ENCODE measurements around the gene UBE2C.
A peak's percentile ranks its signal among the peaks of the same experiment; 100 is the strongest.
"Not testable (repeated sequence)": the region's sequence is repeated elsewhere in the genome, so short reads cannot be mapped to it uniquely, and the experiment has no call there.

The UBE2C gene

DNA sequence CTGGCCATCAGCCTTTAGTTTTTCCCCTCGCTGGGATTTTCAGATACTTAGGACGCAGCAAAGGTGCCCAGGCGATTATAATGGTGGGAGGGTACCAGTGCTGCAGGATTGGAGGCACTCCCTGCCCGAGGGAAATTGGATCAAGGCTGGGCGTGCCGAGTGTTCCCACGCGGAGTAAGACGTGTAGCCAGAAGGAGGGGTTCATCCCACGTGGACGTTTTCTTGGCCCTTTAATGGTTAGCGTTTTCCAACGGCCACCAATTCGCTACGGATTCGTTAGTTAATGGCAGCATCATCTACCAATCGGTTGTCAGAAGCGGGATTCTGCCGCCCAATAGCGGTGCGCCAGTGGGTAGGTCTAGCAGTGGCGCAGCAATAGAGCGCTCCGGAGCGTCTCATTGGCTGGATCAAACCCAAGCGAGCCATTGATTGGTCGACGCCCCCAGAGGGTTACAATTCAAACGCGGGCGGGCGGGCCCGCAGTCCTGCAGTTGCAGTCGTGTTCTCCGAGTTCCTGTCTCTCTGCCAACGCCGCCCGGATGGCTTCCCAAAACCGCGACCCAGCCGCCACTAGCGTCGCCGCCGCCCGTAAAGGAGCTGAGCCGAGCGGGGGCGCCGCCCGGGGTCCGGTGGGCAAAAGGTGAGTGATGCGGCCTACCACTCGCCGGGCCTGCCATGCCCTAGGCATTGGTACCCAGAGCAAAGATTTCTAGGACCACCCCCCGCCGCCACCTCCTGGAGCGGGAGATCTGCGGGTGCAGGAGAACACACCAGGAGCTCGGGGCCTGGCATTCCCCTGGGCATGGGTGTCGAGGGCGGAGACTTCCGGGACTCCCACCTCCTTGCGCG is at the start of gene UBE2C:
UBE2C (plus strand) TSS at position 488 of the 849 bp plus-strand sequence; CDS start at position 540, 52 bp downstream.
- Histone ChIP-seq H3K9me3 (ENCODE audit: control insufficient read depth in 2 of 2, low read length in 2 of 2) (no peaks in the 10 kb centered on the region), H3K27ac (ENCODE audit: low read depth in 2 of 2, low read length in 2 of 2) (peak within 1 kb of the TSS; percentile 57 to 72), H3K4me1 (ENCODE audit: control insufficient read depth in 2 of 2, insufficient read depth in 2 of 2, low read length in 2 of 2) (peaks cover 10 to 19% of the 10 kb centered on the region in 2 donors), H3K9ac (ENCODE audit: low read depth in 1 of 2, low read length in 2 of 2) (peak within 1 kb of the TSS; percentile 47 to 65), H3K27me3 (ENCODE audit: control insufficient read depth in 2 of 2, insufficient read depth in 2 of 2, low read length in 2 of 2) (no peaks in the 10 kb centered on the region), H3K4me3 (ENCODE audit: low read length in 2 of 2) (peak within 1 kb of the TSS; percentile 71 to 77), H3K36me3 (ENCODE audit: control insufficient read depth in 2 of 2, insufficient read depth in 2 of 2, low read length in 2 of 2) (peaks cover 24 to 29% of the 10 kb centered on the region in 2 donors)

GRCh38 chr20:45764618-45765282 is 47.7 kb upstream of the UBE2C start:
- not testable (repeated sequence) for H3K9ac ChIP-seq (ENCODE audit: low read depth in 1 of 2, low read length in 2 of 2); H3K36me3 ChIP-seq (ENCODE audit: control insufficient read depth in 2 of 2, insufficient read depth in 2 of 2, low read length in 2 of 2); H3K4me3 ChIP-seq (ENCODE audit: low read length in 2 of 2); H3K27me3 ChIP-seq (ENCODE audit: control insufficient read depth in 2 of 2, insufficient read depth in 2 of 2, low read length in 2 of 2); H3K9me3 ChIP-seq (ENCODE audit: control insufficient read depth in 2 of 2, low read length in 2 of 2); H3K4me1 ChIP-seq (ENCODE audit: control insufficient read depth in 2 of 2, insufficient read depth in 2 of 2, low read length in 2 of 2); H3K27ac ChIP-seq (ENCODE audit: low read depth in 2 of 2, low read length in 2 of 2)

- no peaks in the 10 kb centered on the region for H3K27me3 ChIP-seq (ENCODE audit: control insufficient read depth in 2 of 2, insufficient read depth in 2 of 2, low read length in 2 of 2)
- no peaks in the 10 kb centered on the region for H3K36me3 ChIP-seq (ENCODE audit: control insufficient read depth in 2 of 2, insufficient read depth in 2 of 2, low read length in 2 of 2)
- H3K9me3 ChIP-seq (ENCODE audit: control insufficient read depth in 2 of 2, low read length in 2 of 2) = no peaks in the 10 kb centered on the region
- H3K4me3 ChIP-seq (ENCODE audit: low read length in 2 of 2) = no peak overlapping the region
- H3K27ac ChIP-seq (ENCODE audit: low read depth in 2 of 2, low read length in 2 of 2) = no peak overlapping the region
- no peaks in the 10 kb centered on the region for H3K4me1 ChIP-seq (ENCODE audit: control insufficient read depth in 2 of 2, insufficient read depth in 2 of 2, low read length in 2 of 2)
- no peak overlapping the region for H3K9ac ChIP-seq (ENCODE audit: low read depth in 1 of 2, low read length in 2 of 2)
Observed at GRCh38 chr20:45765307-45765875, 47.1 kb upstream of the UBE2C start.

GRCh38 chr20:45765980-45766379 is 46.5 kb upstream of the UBE2C start:
- Histone ChIP-seq H3K27me3 (ENCODE audit: control insufficient read depth in 2 of 2, insufficient read depth in 2 of 2, low read length in 2 of 2) (no peaks in the 10 kb centered on the region), H3K9ac (ENCODE audit: low read depth in 1 of 2, low read length in 2 of 2) (no peak overlapping the region), H3K9me3 (ENCODE audit: control insufficient read depth in 2 of 2, low read length in 2 of 2) (no peaks in the 10 kb centered on the region), H3K36me3 (ENCODE audit: control insufficient read depth in 2 of 2, insufficient read depth in 2 of 2, low read length in 2 of 2) (no peaks in the 10 kb centered on the region), H3K27ac (ENCODE audit: low read depth in 2 of 2, low read length in 2 of 2) (no peak overlapping the region), H3K4me3 (ENCODE audit: low read length in 2 of 2) (no peak overlapping the region), H3K4me1 (ENCODE audit: control insufficient read depth in 2 of 2, insufficient read depth in 2 of 2, low read length in 2 of 2) (peaks cover 2 to 4% of the 10 kb centered on the region in 2 donors)

DNA sequence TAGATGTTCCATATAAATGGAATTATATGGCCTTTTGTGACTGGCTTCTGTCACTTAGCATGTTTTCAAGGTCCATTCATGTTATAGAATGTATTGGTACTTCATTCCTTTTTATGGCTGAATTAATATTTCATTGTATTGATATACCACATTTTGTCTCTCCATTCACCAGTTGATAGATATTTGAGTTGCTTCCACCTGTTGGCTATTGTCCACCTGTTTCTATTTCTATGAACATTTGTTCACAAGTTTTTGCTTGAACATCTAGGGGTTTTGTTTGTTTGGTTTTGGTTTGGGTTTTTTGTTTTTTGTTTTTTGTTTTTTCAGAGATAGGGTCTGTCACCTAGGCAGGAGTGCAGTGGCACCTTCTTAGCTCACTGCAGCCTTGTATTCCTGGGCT is 44.0 kb upstream of the UBE2C start:
- Histone ChIP-seq H3K9ac (ENCODE audit: low read depth in 1 of 2, low read length in 2 of 2) (no peak overlapping the region), H3K27ac (ENCODE audit: low read depth in 2 of 2, low read length in 2 of 2) (no peak overlapping the region), H3K4me3 (ENCODE audit: low read length in 2 of 2) (no peak overlapping the region), H3K27me3 (ENCODE audit: control insufficient read depth in 2 of 2, insufficient read depth in 2 of 2, low read length in 2 of 2) (no peaks in the 10 kb centered on the region), H3K36me3 (ENCODE audit: control insufficient read depth in 2 of 2, insufficient read depth in 2 of 2, low read length in 2 of 2) (no peaks in the 10 kb centered on the region), H3K4me1 (ENCODE audit: control insufficient read depth in 2 of 2, insufficient read depth in 2 of 2, low read length in 2 of 2) (peaks cover 7 to 11% of the 10 kb centered on the region in 2 donors), H3K9me3 (ENCODE audit: control insufficient read depth in 2 of 2, low read length in 2 of 2) (no peaks in the 10 kb centered on the region)

GRCh38 chr20:45771182-45771759 is 41.2 kb upstream of the UBE2C start:
- Histone ChIP-seq H3K36me3 (ENCODE audit: control insufficient read depth in 2 of 2, insufficient read depth in 2 of 2, low read length in 2 of 2) (no peaks in the 10 kb centered on the region), H3K27me3 (ENCODE audit: control insufficient read depth in 2 of 2, insufficient read depth in 2 of 2, low read length in 2 of 2) (no peaks in the 10 kb centered on the region), H3K9ac (ENCODE audit: low read depth in 1 of 2, low read length in 2 of 2) (peak overlapping the region in 1 of 2 donors; percentile 23), H3K4me1 (ENCODE audit: control insufficient read depth in 2 of 2, insufficient read depth in 2 of 2, low read length in 2 of 2) (peaks cover 10 to 32% of the 10 kb centered on the region in 2 donors), H3K9me3 (ENCODE audit: control insufficient read depth in 2 of 2, low read length in 2 of 2) (no peaks in the 10 kb centered on the region), H3K4me3 (ENCODE audit: low read length in 2 of 2) (no peak overlapping the region), H3K27ac (ENCODE audit: low read depth in 2 of 2, low read length in 2 of 2) (peak overlapping the region in 1 of 2 donors; percentile 37)

DNA sequence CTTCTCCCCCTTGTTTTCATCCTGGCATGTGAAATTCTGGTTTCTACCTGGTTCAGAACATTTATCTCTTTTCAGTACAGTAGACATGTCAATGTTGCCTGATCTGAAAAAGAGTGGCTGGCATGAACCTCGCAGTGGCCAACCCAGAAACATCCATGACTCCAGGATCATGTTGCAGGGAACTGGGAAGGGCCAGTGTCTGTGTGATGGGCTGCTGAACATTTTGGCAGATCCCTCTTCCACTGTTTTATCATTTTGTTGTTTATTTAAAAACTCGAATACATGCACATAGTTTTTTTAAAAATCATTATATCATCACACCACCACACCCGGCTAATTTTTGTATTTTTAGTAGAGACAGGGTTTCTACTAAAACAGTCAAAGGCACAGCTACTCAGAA is 39.8 kb upstream of the UBE2C start:
- H3K27ac ChIP-seq (ENCODE audit: low read depth in 2 of 2, low read length in 2 of 2) = no peak overlapping the region
- peaks cover 10 to 32% of the 10 kb centered on the region in 2 donors for H3K4me1 ChIP-seq (ENCODE audit: control insufficient read depth in 2 of 2, insufficient read depth in 2 of 2, low read length in 2 of 2)
- H3K27me3 ChIP-seq (ENCODE audit: control insufficient read depth in 2 of 2, insufficient read depth in 2 of 2, low read length in 2 of 2) = no peaks in the 10 kb centered on the region
- no peak overlapping the region for H3K9ac ChIP-seq (ENCODE audit: low read depth in 1 of 2, low read length in 2 of 2)
- no peak overlapping the region for H3K4me3 ChIP-seq (ENCODE audit: low read length in 2 of 2)
- H3K9me3 ChIP-seq (ENCODE audit: control insufficient read depth in 2 of 2, low read length in 2 of 2) = no peaks in the 10 kb centered on the region
- no peaks in the 10 kb centered on the region for H3K36me3 ChIP-seq (ENCODE audit: control insufficient read depth in 2 of 2, insufficient read depth in 2 of 2, low read length in 2 of 2)

- Histone ChIP-seq H3K4me3 (ENCODE audit: low read length in 2 of 2) (no peak overlapping the region), H3K36me3 (ENCODE audit: control insufficient read depth in 2 of 2, insufficient read depth in 2 of 2, low read length in 2 of 2) (no peaks in the 10 kb centered on the region), H3K9ac (ENCODE audit: low read depth in 1 of 2, low read length in 2 of 2) (peak overlapping the region in 1 of 2 donors; percentile 25), H3K4me1 (ENCODE audit: control insufficient read depth in 2 of 2, insufficient read depth in 2 of 2, low read length in 2 of 2) (peaks cover 28 to 50% of the 10 kb centered on the region in 2 donors), H3K9me3 (ENCODE audit: control insufficient read depth in 2 of 2, low read length in 2 of 2) (no peaks in the 10 kb centered on the region), H3K27me3 (ENCODE audit: control insufficient read depth in 2 of 2, insufficient read depth in 2 of 2, low read length in 2 of 2) (no peaks in the 10 kb centered on the region), H3K27ac (ENCODE audit: low read depth in 2 of 2, low read length in 2 of 2) (peak overlapping the region; percentile 74 to 79)
Observed at GRCh38 chr20:45774945-45775344, 37.5 kb upstream of the UBE2C start.

- no peak overlapping the region for H3K4me3 ChIP-seq (ENCODE audit: low read length in 2 of 2)
- peak overlapping the region; percentile 74 to 79 for H3K27ac ChIP-seq (ENCODE audit: low read depth in 2 of 2, low read length in 2 of 2)
- H3K9me3 ChIP-seq (ENCODE audit: control insufficient read depth in 2 of 2, low read length in 2 of 2) = no peaks in the 10 kb centered on the region
- peaks cover 28 to 55% of the 10 kb centered on the region in 2 donors for H3K4me1 ChIP-seq (ENCODE audit: control insufficient read depth in 2 of 2, insufficient read depth in 2 of 2, low read length in 2 of 2)
- peak overlapping the region in 1 of 2 donors; percentile 25 for H3K9ac ChIP-seq (ENCODE audit: low read depth in 1 of 2, low read length in 2 of 2)
- no peaks in the 10 kb centered on the region for H3K27me3 ChIP-seq (ENCODE audit: control insufficient read depth in 2 of 2, insufficient read depth in 2 of 2, low read length in 2 of 2)
- H3K36me3 ChIP-seq (ENCODE audit: control insufficient read depth in 2 of 2, insufficient read depth in 2 of 2, low read length in 2 of 2) = no peaks in the 10 kb centered on the region
Observed at GRCh38 chr20:45775411-45775810, 37.0 kb upstream of the UBE2C start.

- Histone ChIP-seq H3K27me3 (ENCODE audit: control insufficient read depth in 2 of 2, insufficient read depth in 2 of 2, low read length in 2 of 2) (no peaks in the 10 kb centered on the region), H3K36me3 (ENCODE audit: control insufficient read depth in 2 of 2, insufficient read depth in 2 of 2, low read length in 2 of 2) (no peaks in the 10 kb centered on the region), H3K9me3 (ENCODE audit: control insufficient read depth in 2 of 2, low read length in 2 of 2) (no peaks in the 10 kb centered on the region), H3K27ac (ENCODE audit: low read depth in 2 of 2, low read length in 2 of 2) (no peak overlapping the region), H3K4me3 (ENCODE audit: low read length in 2 of 2) (no peak overlapping the region), H3K9ac (ENCODE audit: low read depth in 1 of 2, low read length in 2 of 2) (no peak overlapping the region), H3K4me1 (ENCODE audit: control insufficient read depth in 2 of 2, insufficient read depth in 2 of 2, low read length in 2 of 2) (peaks cover 21 to 57% of the 10 kb centered on the region in 2 donors)
Observed at GRCh38 chr20:45776931-45777330, 35.5 kb upstream of the UBE2C start.
